SK-N-MC (cell line): ENCODE data around the gene ACTR6.
"Not testable (repeated sequence)": the region's sequence is repeated elsewhere in the genome, so short reads cannot be mapped to it uniquely, and the experiment has no call there.

Experiments
- DNase-seq: peaks from one replicate; pipeline ENCODE4 v3.0.0-alpha.2; 2011; ENCODE audit warnings: low read depth, low spot score
- H3K27ac ChIP-seq: fragments of 200-600 bp; sonication (generic); 2 replicates; pipeline ENCODE4 v1.5.1; 2016; ENCODE audit warnings: mixed run types
- H3K36me3 ChIP-seq: fragments of 200-600 bp; sonication (generic); 2 replicates; pipeline ENCODE4 v1.6.1; 2017; ENCODE audit warnings: antibody characterized with exemption, low read length, mixed read lengths; ENCODE audit not compliant: insufficient read depth
- H3K4me3 ChIP-seq: fragments of 200-600 bp; sonication (generic); 2 replicates; pipeline ENCODE4 v1.5.1; 2016
- H3K9ac ChIP-seq: fragments of 200-600 bp; sonication (generic); 2 replicates; pipeline ENCODE4 v1.8.0; 2017; ENCODE audit warnings: mixed run types, mixed read lengths; ENCODE audit not compliant: insufficient read length
- H3K9me3 ChIP-seq: fragments of 200-600 bp; sonication (generic); 2 replicates; pipeline ENCODE4 v1.6.1; 2017; ENCODE audit warnings: low read depth, mild to moderate bottlenecking, antibody characterized with exemption, low read length, moderate library complexity, mixed read lengths
- EZH2 ChIP-seq: fragments of 200-600 bp; sonication (generic); IDR thresholded peaks from one replicate; pipeline ENCODE4 v1.6.1; 2017; ENCODE audit warnings: antibody characterized with exemption
- FOXP2 ChIP-seq: optimal IDR thresholded peaks from 2 replicates; pipeline ENCODE3; 2011; ENCODE audit warnings: mild to moderate bottlenecking, moderate library complexity; ENCODE audit not compliant: insufficient read depth; ENCODE audit errors: extremely low read length, control extremely low read depth
- POLR2AphosphoS5 ChIP-seq: IDR thresholded peaks from 2 replicates; pipeline ENCODE4 v1.6.1; 2012; ENCODE audit warnings: mild to moderate bottlenecking, low read depth, low read length, borderline replicate concordance

The ACTR6 gene

GRCh38 chr12:100229876-100230275, 29.3 kb downstream of the ACTR6 start:
- Histone ChIP-seq H3K4me3 (no peak overlapping the region), H3K9me3 (no peaks in the 10 kb centered on the region), H3K36me3 (peaks cover 7% of the 10 kb centered on the region), H3K27ac (no peak overlapping the region), H3K9ac (no peak overlapping the region)
- no peak for DNase-seq
- TF ChIP-seq FOXP2 (no peak), EZH2 (no peak), POLR2AphosphoS5 (no peak)

- H3K36me3 ChIP-seq, DNase-seq, H3K27ac ChIP-seq, H3K9me3 ChIP-seq, H3K9ac ChIP-seq, H3K4me3 ChIP-seq: not testable (repeated sequence)
Observed at GRCh38 chr12:100231873-100232272, 31.3 kb downstream of the ACTR6 start.

GRCh38 chr12:100234166-100234565, 33.6 kb downstream of the ACTR6 start:
- Histone ChIP-seq H3K9ac (no peak overlapping the region), H3K36me3 (no peaks in the 10 kb centered on the region), H3K4me3 (peak overlapping the region; percentile 4; the same call in 1 of the 2 replicates), H3K27ac (no peak overlapping the region), H3K9me3 (no peaks in the 10 kb centered on the region)
- DNase-seq, result no peak
- no peak for TF ChIP-seq POLR2AphosphoS5

GRCh38 chr12:100234591-100235304, 34.1 kb downstream of the ACTR6 start:
- H3K4me3 ChIP-seq, result peak overlapping the region; percentile 4; the same call in 1 of the 2 replicates
- DNase-seq, result peak; percentile 48
- no peak overlapping the region for H3K27ac ChIP-seq
- no peak overlapping the region for H3K9ac ChIP-seq
- no peaks in the 10 kb centered on the region for H3K9me3 ChIP-seq
- TF ChIP-seq EZH2 (no peak), FOXP2 (no peak), POLR2AphosphoS5 (no peak)
- no peaks in the 10 kb centered on the region for H3K36me3 ChIP-seq

GRCh38 chr12:100238801-100239200, 38.2 kb downstream of the ACTR6 start:
- Histone ChIP-seq H3K9me3 (no peaks in the 10 kb centered on the region), H3K36me3 (no peaks in the 10 kb centered on the region)
- TF ChIP-seq FOXP2 (no peak), POLR2AphosphoS5 (no peak), EZH2 (no peak)

GRCh38 chr12:100239589-100239988, 39.0 kb downstream of the ACTR6 start:
- no peak overlapping the region for H3K4me3 ChIP-seq
- no peaks in the 10 kb centered on the region for H3K9me3 ChIP-seq
- DNase-seq, result no peak
- H3K36me3 ChIP-seq, result no peaks in the 10 kb centered on the region
- no peak for TF ChIP-seq EZH2
- no peak for TF ChIP-seq FOXP2
- TF ChIP-seq POLR2AphosphoS5, result no peak
- H3K27ac ChIP-seq, result no peak overlapping the region
- H3K9ac ChIP-seq, result no peak overlapping the region

More at GRCh38 chr12:100238801-100239200, 38.2 kb downstream of the ACTR6 start:
- Histone ChIP-seq H3K27ac (no peak overlapping the region), H3K4me3 (no peak overlapping the region), H3K9ac (no peak overlapping the region)
- no peak for DNase-seq

GRCh38 chr12:100243137-100243536, 42.5 kb downstream of the ACTR6 start:
- Histone ChIP-seq H3K27ac (no peak overlapping the region), H3K9ac (no peak overlapping the region), H3K9me3 (no peaks in the 10 kb centered on the region), H3K4me3 (no peak overlapping the region), H3K36me3 (no peaks in the 10 kb centered on the region)
- no peak for DNase-seq
- TF ChIP-seq POLR2AphosphoS5 (no peak), FOXP2 (no peak), EZH2 (no peak)

- H3K9me3 ChIP-seq, result no peaks in the 10 kb centered on the region
- H3K4me3 ChIP-seq, result no peak overlapping the region
- TF ChIP-seq FOXP2 (no peak), POLR2AphosphoS5 (no peak), EZH2 (no peak)
- no peak overlapping the region for H3K9ac ChIP-seq
- no peak for DNase-seq
- no peak overlapping the region for H3K27ac ChIP-seq
- H3K36me3 ChIP-seq, result no peaks in the 10 kb centered on the region
Observed at GRCh38 chr12:100247765-100248164, 47.1 kb downstream of the ACTR6 start.

GRCh38 chr12:100248886-100249285, 48.3 kb downstream of the ACTR6 start:
- TF ChIP-seq EZH2, result no peak
- no peak for DNase-seq

More at GRCh38 chr12:100248886-100249285, 48.3 kb downstream of the ACTR6 start:
- H3K36me3 ChIP-seq, result no peaks in the 10 kb centered on the region
- H3K9ac ChIP-seq, result no peak overlapping the region
- no peak overlapping the region for H3K4me3 ChIP-seq
- no peaks in the 10 kb centered on the region for H3K9me3 ChIP-seq
- H3K27ac ChIP-seq, result no peak overlapping the region
